T-helper 1 cell treated with Interleukin-12 subunit alpha and Interleukin-12 subunit beta and Interleukin-4 antibody, amounts not matched to agents 30 ng/mL and 1 ng/mL, for 36 hours (primary cell): ENCODE measurements around the gene C1QL2. TPM values are rescaled to one million over a fixed set of nuclear protein-coding genes. Genes with fewer than 3 reads are reported as not detected.

ENCODE experiments used
- intact Hi-C: fragments of 100-400 bp; cut with micrococcal nuclease; formaldehyde crosslinking; loops from one replicate; pipeline ENCODE4 v1.15.1; 2024
- total RNA-seq: library from RNA; stranded (reverse); gene quantifications from 2 replicates; pipeline ENCODE4 v1.2.3, GENCODE V29; 2022

C1QL2 gene
- total RNA-seq, result not detected in 2 replicates

- intact Hi-C loops, result loop anchor here (5.0 kb wide), 1 partner anchor 306 kb away; no protein-coding TSS in a partner anchor
These were observed at the start of gene C1QL2 for GRCh38 chr2:119158563-119159347. C1QL2 (minus strand) TSS chr2:119158751; CDS start chr2:119158269, 482 bp downstream.

- intact Hi-C loops, result no loop called here
These were observed 48.9 kb upstream of the C1QL2 start for GRCh38 chr2:119207447-119207846.

- intact Hi-C loops, result no loop called here
These were observed 47.6 kb upstream of the C1QL2 start for GRCh38 chr2:119206201-119206600.

- intact Hi-C loops, result no loop called here
These were observed 46.6 kb upstream of the C1QL2 start for GRCh38 chr2:119205001-119205706.

GRCh38 chr2:119204525-119204924, 46.0 kb upstream of the C1QL2 start:
- intact Hi-C loops, result no loop called here

GRCh38 chr2:119202610-119203310, 44.2 kb upstream of the C1QL2 start:
- intact Hi-C loops, result no loop called here

- intact Hi-C loops, result no loop called here
These were observed 43.3 kb upstream of the C1QL2 start for GRCh38 chr2:119201815-119202214.

- intact Hi-C loops, result no loop called here
These were observed 39.8 kb upstream of the C1QL2 start for GRCh38 chr2:119198240-119198840.

GRCh38 chr2:119197529-119198239, 39.1 kb upstream of the C1QL2 start:
- intact Hi-C loops, result no loop called here

GRCh38 chr2:119197126-119197405, 38.5 kb upstream of the C1QL2 start:
- intact Hi-C loops, result no loop called here

GRCh38 chr2:119196301-119197125, 38.0 kb upstream of the C1QL2 start:
- intact Hi-C loops, result no loop called here

- intact Hi-C loops, result no loop called here
These were observed 37.3 kb upstream of the C1QL2 start for GRCh38 chr2:119195887-119196286.

GRCh38 chr2:119195001-119195400, 36.5 kb upstream of the C1QL2 start:
- intact Hi-C loops, result no loop called here

- intact Hi-C loops, result no loop called here
These were observed 34.3 kb upstream of the C1QL2 start for GRCh38 chr2:119192893-119193292.

- intact Hi-C loops, result no loop called here
These were observed 32.0 kb upstream of the C1QL2 start for GRCh38 chr2:119190321-119191111.

GRCh38 chr2:119184512-119184911, 26.0 kb upstream of the C1QL2 start:
- intact Hi-C loops, result no loop called here

- intact Hi-C loops, result no loop called here
These were observed 23.4 kb upstream of the C1QL2 start for GRCh38 chr2:119181791-119182445.

GRCh38 chr2:119181391-119181790, 22.8 kb upstream of the C1QL2 start:
- intact Hi-C loops, result no loop called here

GRCh38 chr2:119180892-119181291, 22.3 kb upstream of the C1QL2 start:
- intact Hi-C loops, result no loop called here
